GM13977 (cell line): ENCODE measurements around the gene CHERP.

Experiments used
- DNase-seq: peaks from one replicate; pipeline ENCODE4 v3.0.0; 2012; ENCODE audit warnings: low spot score
- CTCF ChIP-seq: IDR thresholded peaks from 2 replicates; pipeline ENCODE4 v1.5.1; 2012; ENCODE audit warnings: mild to moderate bottlenecking, control low read depth; ENCODE audit not compliant: insufficient read depth; ENCODE audit errors: extremely low read depth, missing control alignments
- in situ Hi-C: fragments of 300-500 bp; cut with MboI; formaldehyde crosslinking; loops from one replicate; pipeline ENCODE4 v1.12.0; 2022; ENCODE audit warnings: low sequenced_read_pairs, low pct_unique_long_range_greater_than_20kb, mixed read lengths, inconsistent platforms; ENCODE audit not compliant: unreplicated experiment

The CHERP gene

GRCh38 chr19:16571822-16572331 is 29.6 kb upstream of the CHERP start:
- in situ Hi-C loops, result no loop called here
- TF ChIP-seq CTCF, result peak; percentile 3
- peak; percentile 62 for DNase-seq

GRCh38 chr19:16571283-16571682 is 29.0 kb upstream of the CHERP start:
- no peak for TF ChIP-seq CTCF
- DNase-seq, result no peak
- in situ Hi-C loops, result no loop called here

GRCh38 chr19:16569609-16570320 is 27.5 kb upstream of the CHERP start:
- in situ Hi-C loops, result no loop called here
- no peak for TF ChIP-seq CTCF
- no peak for DNase-seq

GRCh38 chr19:16566702-16567101 is 24.5 kb upstream of the CHERP start:
- no peak for DNase-seq
- no peak for TF ChIP-seq CTCF
- in situ Hi-C loops, result no loop called here

GRCh38 chr19:16566161-16566560 is 23.9 kb upstream of the CHERP start:
- no peak for DNase-seq
- no peak for TF ChIP-seq CTCF
- in situ Hi-C loops, result no loop called here

- DNase-seq, result no peak
Observed at GRCh38 chr19:16564842-16565241, 22.6 kb upstream of the CHERP start.

More at GRCh38 chr19:16564842-16565241, 22.6 kb upstream of the CHERP start:
- TF ChIP-seq CTCF, result no peak
- in situ Hi-C loops, result no loop called here
